Adrenal gland (tissue), 5 donors: ENCODE measurements around the gene CYP2J2.

Experiments
- CTCF ChIP-seq, 6 experiments: fragments of 450-650 bp in 4 of 6; fragments of 200-600 bp in 2 of 6; sonication (generic) in 1 of 6; IDR thresholded peaks; 1 replicate in 5 of 6; 2 replicates in 1 of 6; pipeline versions ENCODE4 v1.5.1 to v1.8.0; 2016 to 2021; ENCODE audit warnings: antibody characterized with exemption in 6 of 6, mild to moderate bottlenecking in 2 of 6, moderate library complexity in 1 of 6
- POLR2A ChIP-seq, 2 donors: fragments of 450-650 bp; IDR thresholded peaks; one replicate each; pipeline ENCODE4 v1.6.1; 2017; ENCODE audit warnings: antibody characterized with exemption in 2 of 2, mild to moderate bottlenecking in 2 of 2, moderate library complexity in 1 of 2
- donor health status: DM: no; HTN: no; CAD: no.

DNA sequence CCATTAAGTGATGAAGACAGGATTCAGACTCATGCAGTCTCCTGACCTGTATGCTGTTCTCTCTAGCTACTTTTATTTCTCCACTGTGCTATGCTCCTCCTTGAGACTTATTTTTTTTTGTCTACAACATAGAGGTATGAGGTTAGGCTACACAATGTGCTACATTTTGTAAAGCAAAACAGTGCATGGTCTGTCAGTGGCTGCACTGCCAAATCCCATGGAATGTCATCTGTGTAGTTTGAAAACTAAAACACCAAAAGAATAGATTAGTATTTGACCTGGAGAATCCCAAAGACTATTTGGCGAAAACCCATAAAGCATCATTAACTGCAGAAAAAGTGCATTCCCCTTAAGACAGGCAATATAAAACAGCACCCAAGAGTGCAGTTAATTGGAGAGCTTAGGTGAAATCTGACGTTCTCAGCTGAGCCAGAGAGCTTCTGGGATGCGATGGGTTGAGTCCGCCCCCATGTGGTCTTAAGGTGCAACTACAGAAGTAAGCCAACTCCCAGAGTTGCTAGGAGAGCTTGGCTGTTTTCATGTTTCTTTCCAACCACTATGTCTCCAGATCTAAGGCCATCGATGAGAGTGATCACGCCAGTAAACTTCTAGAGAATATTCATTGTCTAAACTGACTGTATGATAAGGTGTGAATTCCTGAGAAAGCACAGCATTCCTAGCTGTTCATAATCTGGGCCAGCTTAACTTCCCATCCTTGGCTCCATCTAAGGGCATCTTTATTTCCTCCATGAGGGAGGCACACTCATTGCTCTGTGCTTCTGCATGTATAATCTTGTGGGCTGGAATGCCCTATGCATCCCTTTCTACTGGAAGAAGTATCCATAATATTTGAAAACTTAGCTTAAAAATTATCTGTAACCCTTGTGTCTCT is 20.7 kb upstream of the CYP2J2 start:
- TF ChIP-seq CTCF (IDR thresholded peaks at IDR 0.05) (peak; percentile 77 to 90 (median 86)), POLR2A (IDR thresholded peaks at IDR 0.05) (no peak)
